Osteoblast (primary cell): ENCODE data around the gene ESR1. TPM values are rescaled to one million over a fixed set of nuclear protein-coding genes. Genes with fewer than 3 reads are reported as not detected.
A peak's percentile ranks its signal among the peaks of the same experiment; 100 is the strongest.

ENCODE experiments used
- DNase-seq: peaks from one replicate; pipeline ENCODE4 v3.0.0; 2011; ENCODE audit warnings: low spot score, mixed read lengths; ENCODE audit not compliant: insufficient read length; ENCODE audit errors: missing footprints
- H2AFZ ChIP-seq: 2 replicates; pipeline ENCODE4 v1.6.0; 2011; ENCODE audit warnings: mild to moderate bottlenecking, low read length
- H3K27ac ChIP-seq: 2 replicates; pipeline ENCODE4 v1.5.1; 2011; ENCODE audit warnings: mild to moderate bottlenecking, low read depth, low read length, moderate library complexity
- H3K27me3 ChIP-seq: 2 replicates; pipeline ENCODE4 v1.6.0; 2012; ENCODE audit warnings: mild to moderate bottlenecking, control low read depth, inconsistent platforms, low read length, moderate library complexity; ENCODE audit not compliant: insufficient read depth
- H3K36me3 ChIP-seq: 2 replicates; pipeline ENCODE4 v1.5.1; 2011; ENCODE audit warnings: mild to moderate bottlenecking, low read length, control low read depth, moderate library complexity; ENCODE audit not compliant: insufficient read depth
- H3K4me1 ChIP-seq: 2 replicates; pipeline ENCODE4 v1.5.1; 2011; ENCODE audit warnings: mild to moderate bottlenecking, low read length, control low read depth, moderate library complexity; ENCODE audit not compliant: insufficient read depth
- H3K4me2 ChIP-seq: 2 replicates; pipeline ENCODE4 v1.6.0; 2011; ENCODE audit warnings: mild to moderate bottlenecking, low read length; ENCODE audit not compliant: insufficient read depth
- H3K4me3 ChIP-seq: fragments of 200-600 bp; sonication (generic); 3 replicates; pipeline ENCODE4 v1.5.1; 2012; ENCODE audit warnings: mild to moderate bottlenecking, low read length, inconsistent platforms; ENCODE audit not compliant: insufficient read depth
- H3K79me2 ChIP-seq: 2 replicates; pipeline ENCODE4 v1.6.0; 2012; ENCODE audit warnings: mild to moderate bottlenecking, low read length, control low read depth, inconsistent platforms; ENCODE audit not compliant: insufficient read depth
- H3K9me3 ChIP-seq: 2 replicates; pipeline ENCODE4 v1.5.1; 2011; ENCODE audit warnings: low read depth, low read length, control low read depth
- H4K20me1 ChIP-seq: 2 replicates; pipeline ENCODE4 v1.6.0; 2012; ENCODE audit warnings: mild to moderate bottlenecking, low read length, control low read depth; ENCODE audit not compliant: insufficient read depth
- total RNA-seq: library from RNA; depleted of rRNA; stranded (reverse); fragments of >200 nt; gene quantifications from 2 replicates; pipeline ENCODE4 v1.2.3, GENCODE V29; 2012
- TF ChIP-seq, protein P1 (sequence below): IDR thresholded peaks from 2 replicates; pipeline ENCODE4 v1.5.1; 2011; ENCODE audit warnings: mild to moderate bottlenecking, low read depth, low read length, moderate library complexity; ENCODE audit errors: extremely low read depth

The ESR1 gene
- total RNA-seq, 1 donor: 3.3 TPM

DNA sequence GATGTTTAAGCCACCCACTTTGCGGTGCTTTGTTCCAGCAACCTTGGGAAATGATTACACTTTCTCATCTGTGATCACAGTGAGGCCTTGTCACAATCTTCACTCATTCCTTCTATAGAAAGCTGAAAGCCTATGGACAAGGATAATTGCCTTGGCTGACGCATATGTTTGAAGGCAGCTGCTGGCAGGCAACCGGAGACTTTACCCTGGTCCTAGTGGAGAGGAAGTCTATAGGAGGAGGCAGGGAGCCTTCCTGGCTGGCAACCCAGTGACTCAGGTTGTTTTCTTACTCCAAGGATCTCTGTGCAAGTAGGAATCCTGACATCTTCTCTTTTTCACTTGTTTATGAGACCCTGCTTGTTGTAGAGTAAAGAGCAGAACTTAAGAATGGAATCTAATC, 34.1 kb upstream of the ESR1 start:
- TF ChIP-seq, protein P1, sequence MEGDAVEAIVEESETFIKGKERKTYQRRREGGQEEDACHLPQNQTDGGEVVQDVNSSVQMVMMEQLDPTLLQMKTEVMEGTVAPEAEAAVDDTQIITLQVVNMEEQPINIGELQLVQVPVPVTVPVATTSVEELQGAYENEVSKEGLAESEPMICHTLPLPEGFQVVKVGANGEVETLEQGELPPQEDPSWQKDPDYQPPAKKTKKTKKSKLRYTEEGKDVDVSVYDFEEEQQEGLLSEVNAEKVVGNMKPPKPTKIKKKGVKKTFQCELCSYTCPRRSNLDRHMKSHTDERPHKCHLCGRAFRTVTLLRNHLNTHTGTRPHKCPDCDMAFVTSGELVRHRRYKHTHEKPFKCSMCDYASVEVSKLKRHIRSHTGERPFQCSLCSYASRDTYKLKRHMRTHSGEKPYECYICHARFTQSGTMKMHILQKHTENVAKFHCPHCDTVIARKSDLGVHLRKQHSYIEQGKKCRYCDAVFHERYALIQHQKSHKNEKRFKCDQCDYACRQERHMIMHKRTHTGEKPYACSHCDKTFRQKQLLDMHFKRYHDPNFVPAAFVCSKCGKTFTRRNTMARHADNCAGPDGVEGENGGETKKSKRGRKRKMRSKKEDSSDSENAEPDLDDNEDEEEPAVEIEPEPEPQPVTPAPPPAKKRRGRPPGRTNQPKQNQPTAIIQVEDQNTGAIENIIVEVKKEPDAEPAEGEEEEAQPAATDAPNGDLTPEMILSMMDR: no peak
- H4K20me1 ChIP-seq: no peaks in the 10 kb centered on the region
- H3K4me3 ChIP-seq: no peak overlapping the region
- no peak overlapping the region for H3K27ac ChIP-seq
- no peaks in the 10 kb centered on the region for H3K27me3 ChIP-seq
- H3K9me3 ChIP-seq: no peaks in the 10 kb centered on the region
- peak; percentile 67 for DNase-seq
- H3K79me2 ChIP-seq: no peaks in the 10 kb centered on the region
- H3K4me1 ChIP-seq: no peaks in the 10 kb centered on the region
- no peak overlapping the region for H2AFZ ChIP-seq
- no peaks in the 10 kb centered on the region for H3K36me3 ChIP-seq
- no peak overlapping the region for H3K4me2 ChIP-seq

DNA sequence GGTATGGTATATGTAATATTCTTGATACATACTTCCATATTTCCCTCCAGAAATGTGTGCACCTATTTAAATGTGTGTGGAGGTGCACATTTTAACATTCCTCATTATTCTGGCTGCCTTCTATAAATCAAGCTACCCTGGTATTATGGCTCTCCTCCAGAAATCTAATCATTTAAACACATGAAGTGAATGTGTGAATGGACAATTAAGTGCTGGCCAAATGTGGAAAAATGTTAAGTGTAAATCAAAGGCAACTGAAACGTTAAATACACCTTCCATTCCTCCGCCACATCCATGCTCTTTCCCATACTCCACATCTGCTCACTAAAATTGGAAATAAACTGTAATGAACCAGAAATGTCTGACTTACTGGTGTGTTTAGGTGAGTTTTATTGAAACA, 24.9 kb upstream of the ESR1 start:
- Histone ChIP-seq H4K20me1 (no peaks in the 10 kb centered on the region), H3K4me1 (no peaks in the 10 kb centered on the region), H3K4me2 (no peak overlapping the region), H3K79me2 (no peaks in the 10 kb centered on the region), H3K4me3 (no peak overlapping the region), H3K36me3 (no peaks in the 10 kb centered on the region), H3K27me3 (no peaks in the 10 kb centered on the region), H3K27ac (no peak overlapping the region), H2AFZ (no peak overlapping the region), H3K9me3 (no peaks in the 10 kb centered on the region)
- TF ChIP-seq, protein P1: no peak
- DNase-seq: no peak

DNA sequence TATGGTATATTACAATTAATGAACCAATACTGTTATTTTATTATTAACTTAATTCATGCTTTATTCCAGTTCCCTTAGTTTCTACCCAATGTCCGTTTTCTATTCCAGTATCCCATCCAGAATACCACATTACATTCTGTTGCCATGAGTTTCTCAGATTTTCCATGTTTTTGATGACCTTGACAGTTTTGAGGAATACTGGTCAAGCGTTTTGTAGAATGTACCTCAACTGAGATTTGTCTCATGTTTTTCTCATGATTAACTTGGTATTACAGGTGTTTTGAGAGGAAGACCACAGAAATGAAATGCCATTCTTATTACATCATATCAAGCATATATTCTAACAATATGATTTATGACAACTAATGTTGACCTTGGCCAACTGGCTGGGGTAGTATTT, 23.8 kb upstream of the ESR1 start:
- TF ChIP-seq, protein P1: no peak
- no peak for DNase-seq
- no peak overlapping the region for H2AFZ ChIP-seq
- no peaks in the 10 kb centered on the region for H3K36me3 ChIP-seq
- H3K27ac ChIP-seq: no peak overlapping the region
- H3K4me1 ChIP-seq: no peaks in the 10 kb centered on the region
- no peaks in the 10 kb centered on the region for H3K79me2 ChIP-seq
- no peak overlapping the region for H3K4me3 ChIP-seq
- H3K4me2 ChIP-seq: no peak overlapping the region
- no peaks in the 10 kb centered on the region for H3K9me3 ChIP-seq
- H3K27me3 ChIP-seq: no peaks in the 10 kb centered on the region
- H4K20me1 ChIP-seq: no peaks in the 10 kb centered on the region

DNA sequence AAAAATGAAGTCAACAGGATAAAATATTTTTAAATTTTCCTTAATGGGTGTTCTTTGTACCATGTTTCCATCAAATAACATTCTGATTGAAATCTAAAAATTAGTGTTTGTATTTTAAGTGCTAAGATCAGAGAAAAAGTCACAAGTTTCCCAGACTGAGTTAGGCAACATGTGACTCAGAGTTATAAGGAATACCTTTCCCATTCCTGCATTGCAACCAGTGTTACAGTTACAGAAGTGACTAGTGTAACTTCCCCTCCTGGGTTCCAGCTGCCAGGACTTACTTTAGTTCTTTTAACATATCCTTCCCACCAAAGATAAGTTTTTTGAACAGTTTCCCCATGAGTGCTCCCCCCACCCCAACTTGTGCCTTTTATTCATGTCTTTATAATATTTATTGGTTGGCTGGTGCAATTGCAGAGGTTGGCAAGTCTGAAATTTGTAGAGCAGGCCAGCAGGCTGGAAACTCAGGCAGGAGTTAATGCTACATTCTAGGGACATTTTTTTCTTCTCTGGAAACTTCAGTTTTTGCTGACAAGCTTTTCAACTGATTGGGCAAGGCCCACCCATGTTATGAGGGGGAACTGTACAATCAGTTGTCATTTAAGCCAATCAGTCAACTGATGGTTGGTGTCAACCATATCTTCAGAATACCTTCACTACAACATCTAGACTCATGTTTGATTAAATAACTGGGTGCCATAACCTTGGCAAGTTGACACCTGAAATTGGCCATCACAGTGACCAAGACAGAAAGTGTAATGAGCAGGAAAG, 22.9 kb upstream of the ESR1 start:
- H3K27ac ChIP-seq: no peak overlapping the region
- H3K4me1 ChIP-seq: no peaks in the 10 kb centered on the region
- no peak overlapping the region for H2AFZ ChIP-seq
- no peaks in the 10 kb centered on the region for H4K20me1 ChIP-seq
- H3K4me2 ChIP-seq: no peak overlapping the region
- H3K36me3 ChIP-seq: no peaks in the 10 kb centered on the region
- no peaks in the 10 kb centered on the region for H3K27me3 ChIP-seq
- TF ChIP-seq, protein P1: no peak
- H3K79me2 ChIP-seq: no peaks in the 10 kb centered on the region
- H3K4me3 ChIP-seq: no peak overlapping the region
- no peaks in the 10 kb centered on the region for H3K9me3 ChIP-seq
- DNase-seq: no peak
